Right lobe of liver (tissue), 6 donors: ENCODE results near the gene PHIP. TPM values are rescaled to one million over a fixed set of nuclear protein-coding genes. Genes with fewer than 3 reads are reported as not detected.

Source experiments
- ATAC-seq, 4 donors: fragments of 200-7000 bp; cut with Tn5 transposase; one replicate each; pipeline ENCODE4 v1.9.1; 2020; ENCODE audit warnings: mild to moderate bottlenecking in 4 of 4, moderate library complexity in 4 of 4
- DNase-seq, 3 donors: peaks; one replicate each; pipeline ENCODE4 v3.0.0-alpha.2; 2020
- H3K27ac ChIP-seq, 3 donors: fragments of 200-600 bp; one replicate each; pipeline ENCODE4 v1.8.0; 2022
- H3K27me3 ChIP-seq, 2 donors: fragments of 200-600 bp; one replicate each; pipeline ENCODE4 v1.8.0; 2022
- H3K36me3 ChIP-seq, 4 donors: fragments of 200-600 bp; sonication (generic) in 1 of 4; one replicate each; pipeline versions ENCODE4 v1.5.1 to v1.8.0; 2017 to 2022; ENCODE audit warnings: control low read depth in 1 of 4
- H3K4me1 ChIP-seq, 4 donors: fragments of 200-600 bp; sonication (generic) in 1 of 4; one replicate each; pipeline versions ENCODE4 v1.5.1 to v1.8.0; 2017 to 2022; ENCODE audit warnings: control low read depth in 1 of 4
- H3K4me3 ChIP-seq, 3 donors: fragments of 200-600 bp; one replicate each; pipeline ENCODE4 v1.8.0; 2022
- H3K9me3 ChIP-seq, 4 donors: fragments of 200-600 bp; sonication (generic) in 1 of 4; one replicate each; pipeline versions ENCODE4 v1.5.1 to v1.8.0; 2017 to 2022; ENCODE audit warnings: control low read depth in 1 of 4
- POLR2A ChIP-seq: fragments of 450-650 bp; IDR thresholded peaks from one replicate; pipeline ENCODE4 v1.6.1; 2017; ENCODE audit warnings: antibody characterized with exemption, mild to moderate bottlenecking
- WGBS: methylation state at CpG from one replicate; pipeline ENCODE4 v1.1.6; 2018; ENCODE audit warnings: low coverage, low lambda C conversion rate; ENCODE audit not compliant: insufficient coverage; ENCODE audit errors: missing lambda C conversion rate; 5-methylcytosine and 5-hydroxymethylcytosine counted together
- intact Hi-C, 2 donors: fragments of 100-400 bp; cut with DNase I; formaldehyde crosslinking; loops; one replicate each; pipeline versions ENCODE4 v1.11.2 to v1.14.1; 2022
- total RNA-seq, 6 experiments: library from RNA; depleted of rRNA in 2 of 6; stranded (reverse); fragments of >200 nt in 2 of 6; fragmentation: NEBNext Ultra II Directional in 3 of 6; extraction: Animal tissue kit (Norgen Biotek cat#: 25700) in 3 of 6; gene quantifications; one replicate each; pipeline versions ENCODE4 v1.1.0 to v1.2.4, GENCODE V29; 2016 to 2023
- TF ChIP-seq, protein P1 (sequence below), 4 donors: fragments of 200-600 bp in 3 of 4; fragments of 450-650 bp in 1 of 4; IDR thresholded peaks; one replicate each; pipeline versions ENCODE4 v1.5.1 to v1.8.0; 2016 to 2022; ENCODE audit warnings: antibody characterized with exemption in 4 of 4, mild to moderate bottlenecking in 2 of 4
- donor health status: DM: no; HTN: yes; CAD: no.
- donor health status: DM: no; HTN: no; CAD: no.
- donor health status: DM: no; HTN: no; CAD: no.
- donor health status: DM: no; HTN: yes; CAD: no.
- donor health status: DM: no; HTN: yes; CAD: no.

The PHIP gene
- total RNA-seq, 6 experiments from 2014 or later = 5.0 to 7.8 (median 6.4) TPM

DNA sequence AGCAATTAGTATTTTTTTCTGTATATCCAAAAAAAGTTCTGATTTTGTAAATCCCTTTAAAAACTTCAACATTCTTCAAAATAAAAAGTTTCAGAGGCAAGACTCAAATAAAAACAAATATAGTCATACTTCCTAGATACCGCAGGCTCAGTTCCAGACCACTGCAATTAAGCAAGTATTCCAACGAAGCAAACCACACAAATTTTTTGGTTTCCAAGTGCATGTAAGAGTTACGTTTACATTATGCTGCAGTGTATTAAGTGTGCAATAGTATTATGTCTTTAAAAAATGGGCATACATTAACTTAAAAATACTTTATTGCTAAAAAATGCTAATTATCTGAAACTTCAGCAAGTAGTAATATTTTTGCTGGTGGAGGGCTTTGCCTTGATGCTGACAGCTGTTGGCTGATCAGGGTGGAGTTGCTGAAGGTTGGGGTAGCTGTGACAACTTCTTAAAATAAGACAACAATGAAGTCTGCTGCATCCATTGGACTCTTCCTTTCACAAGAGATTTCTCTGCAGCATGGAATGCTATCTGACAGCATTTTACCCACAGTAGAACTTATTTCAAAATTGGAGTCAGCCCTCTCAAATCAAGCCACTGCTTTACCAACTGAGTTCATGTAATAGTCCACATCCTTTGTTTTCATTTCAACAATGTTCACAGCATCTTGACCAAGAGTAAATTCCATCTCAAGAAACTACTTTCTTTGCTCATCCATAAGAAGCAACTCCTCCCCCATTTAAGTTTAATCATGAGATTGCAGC, 46.0 kb downstream of the PHIP start:
- no peaks in the 10 kb centered on the region for H3K36me3 ChIP-seq
- no peaks in the 10 kb centered on the region for H3K27me3 ChIP-seq
- H3K4me1 ChIP-seq = no peaks in the 10 kb centered on the region
- DNase-seq (no peak), ATAC-seq (no peak)
- H3K9me3 ChIP-seq = no peaks in the 10 kb centered on the region
- TF ChIP-seq, protein P1, sequence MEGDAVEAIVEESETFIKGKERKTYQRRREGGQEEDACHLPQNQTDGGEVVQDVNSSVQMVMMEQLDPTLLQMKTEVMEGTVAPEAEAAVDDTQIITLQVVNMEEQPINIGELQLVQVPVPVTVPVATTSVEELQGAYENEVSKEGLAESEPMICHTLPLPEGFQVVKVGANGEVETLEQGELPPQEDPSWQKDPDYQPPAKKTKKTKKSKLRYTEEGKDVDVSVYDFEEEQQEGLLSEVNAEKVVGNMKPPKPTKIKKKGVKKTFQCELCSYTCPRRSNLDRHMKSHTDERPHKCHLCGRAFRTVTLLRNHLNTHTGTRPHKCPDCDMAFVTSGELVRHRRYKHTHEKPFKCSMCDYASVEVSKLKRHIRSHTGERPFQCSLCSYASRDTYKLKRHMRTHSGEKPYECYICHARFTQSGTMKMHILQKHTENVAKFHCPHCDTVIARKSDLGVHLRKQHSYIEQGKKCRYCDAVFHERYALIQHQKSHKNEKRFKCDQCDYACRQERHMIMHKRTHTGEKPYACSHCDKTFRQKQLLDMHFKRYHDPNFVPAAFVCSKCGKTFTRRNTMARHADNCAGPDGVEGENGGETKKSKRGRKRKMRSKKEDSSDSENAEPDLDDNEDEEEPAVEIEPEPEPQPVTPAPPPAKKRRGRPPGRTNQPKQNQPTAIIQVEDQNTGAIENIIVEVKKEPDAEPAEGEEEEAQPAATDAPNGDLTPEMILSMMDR (IDR thresholded peaks at IDR 0.05) = no peak
- no peak for TF ChIP-seq POLR2A
- H3K4me3 ChIP-seq = no peak overlapping the region
- 66% methylated on average over 3 of the region's 3 CpGs for WGBS
- intact Hi-C loops = no loop called here
- H3K27ac ChIP-seq = no peak overlapping the region

DNA sequence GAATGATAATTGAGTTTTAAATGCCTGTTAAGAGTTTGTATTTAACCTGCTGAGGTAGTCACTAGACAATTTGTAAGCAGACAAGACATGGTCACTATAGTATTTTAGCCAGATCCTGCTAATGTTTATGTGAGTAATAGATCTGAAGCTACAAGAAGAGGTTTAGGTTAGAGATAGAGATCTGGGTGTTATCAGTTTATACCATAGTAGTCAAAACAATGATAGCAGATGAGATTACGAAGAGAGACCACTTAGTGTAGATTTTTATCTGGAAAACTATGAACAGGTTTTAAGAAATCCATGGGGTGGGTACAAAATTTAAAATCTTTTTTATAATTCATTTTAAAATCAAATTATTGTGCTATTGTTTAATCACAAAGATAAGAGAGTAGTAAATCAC, 47.5 kb downstream of the PHIP start:
- H3K27ac ChIP-seq = no peak overlapping the region
- no peak for ATAC-seq
- no peak overlapping the region for H3K4me3 ChIP-seq
- H3K4me1 ChIP-seq = no peaks in the 10 kb centered on the region
- no peak for DNase-seq
- H3K27me3 ChIP-seq = no peaks in the 10 kb centered on the region
- no peak for TF ChIP-seq POLR2A
- TF ChIP-seq, protein P1 (IDR thresholded peaks at IDR 0.05) = no peak
- 73% methylated on average over 1 of the region's 1 CpG for WGBS
- H3K9me3 ChIP-seq = no peaks in the 10 kb centered on the region
- intact Hi-C loops = no loop called here
- H3K36me3 ChIP-seq = no peaks in the 10 kb centered on the region

DNA sequence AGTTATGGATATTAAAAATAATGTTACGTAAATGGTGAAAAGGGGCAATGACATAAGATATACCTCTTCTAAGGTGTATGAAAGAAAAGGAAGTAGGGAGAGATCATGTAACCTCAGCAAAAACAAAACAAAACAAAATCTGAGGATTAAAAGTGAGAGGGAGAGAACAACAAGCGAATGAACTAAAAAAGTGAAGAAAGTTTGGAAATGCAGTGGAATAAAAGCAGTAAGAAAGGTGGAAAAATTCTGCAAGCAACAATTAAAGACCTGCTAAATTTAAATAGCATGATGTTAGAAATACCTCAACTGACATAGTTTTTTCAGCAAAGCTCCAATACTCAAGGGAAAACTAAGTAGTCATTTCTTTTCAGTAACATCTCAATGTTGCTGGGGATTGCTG, 48.0 kb downstream of the PHIP start:
- ATAC-seq (no peak), DNase-seq (no peak)
- Histone ChIP-seq H3K36me3 (no peaks in the 10 kb centered on the region), H3K4me1 (no peaks in the 10 kb centered on the region), H3K4me3 (no peak overlapping the region), H3K9me3 (no peaks in the 10 kb centered on the region), H3K27me3 (no peaks in the 10 kb centered on the region), H3K27ac (no peak overlapping the region)
- 94% methylated on average over 2 of the region's 2 CpGs for whole genome bisulfite sequencing
- intact Hi-C loops = no loop called here
- TF ChIP-seq, protein P1 (IDR thresholded peaks at IDR 0.05) = no peak
- no peak for TF ChIP-seq POLR2A

DNA sequence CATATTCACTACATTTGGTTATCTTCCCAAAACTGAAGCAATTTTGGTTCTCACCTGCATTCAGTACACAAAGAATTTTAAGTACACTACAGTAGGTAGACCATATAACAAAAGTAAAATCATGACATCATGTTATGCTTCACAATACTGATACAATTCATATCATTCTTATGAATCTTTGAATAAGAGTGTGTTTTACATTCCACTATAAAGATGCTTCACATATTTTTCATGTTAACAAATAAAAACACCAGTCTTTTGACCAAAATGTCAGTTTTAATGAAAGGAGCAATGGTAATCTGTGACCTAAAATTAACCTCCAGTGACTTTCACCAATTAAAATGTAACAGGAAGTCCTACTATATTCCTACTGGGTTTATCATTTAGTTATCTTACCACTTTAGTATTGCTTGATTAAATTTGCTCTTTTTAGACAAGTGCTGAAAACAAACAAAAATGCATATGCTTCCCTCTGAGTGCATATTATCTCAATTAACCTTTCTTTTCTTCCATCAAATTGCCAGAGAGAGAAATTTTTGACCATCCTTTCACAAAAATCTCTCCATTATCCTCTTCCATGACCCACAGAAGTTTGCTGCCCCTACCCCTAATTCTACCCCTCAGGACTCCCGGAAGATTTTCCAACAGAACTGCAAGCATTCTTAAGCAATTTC, 49.3 kb downstream of the PHIP start:
- no peak for ATAC-seq
- TF ChIP-seq, protein P1 (IDR thresholded peaks at IDR 0.05) = no peak
- no peak for TF ChIP-seq POLR2A
- Histone ChIP-seq H3K36me3 (no peaks in the 10 kb centered on the region), H3K4me3 (no peak overlapping the region), H3K9me3 (no peaks in the 10 kb centered on the region), H3K4me1 (no peaks in the 10 kb centered on the region), H3K27me3 (no peaks in the 10 kb centered on the region), H3K27ac (no peak overlapping the region)
- intact Hi-C loops = no loop called here
- 100% methylated on average over 1 of the region's 1 CpG for WGBS
- DNase-seq = no peak
